Head of caudate nucleus (tissue), 42 donors: ENCODE measurements around the gene RIGI.
"Not testable (repeated sequence)": the region's sequence is repeated elsewhere in the genome, so short reads cannot be mapped to it uniquely, and the experiment has no call there.

ENCODE experiments used
- DNase-seq, 42 donors: peaks; one replicate each; pipeline versions ENCODE4 v3.0.0 to v3.0.0-alpha.2; 2020 to 2021; ENCODE audit warnings: mixed read lengths in 7 of 42
- intact Hi-C: fragments of 100-400 bp; cut with DNase I; formaldehyde crosslinking; loops from one replicate; pipeline ENCODE4 v1.15.0; 2022

Gene RIGI

GRCh38 chr9:32543047-32543446 is 17.1 kb upstream of the RIGI start:
- intact Hi-C loops = no loop called here

GRCh38 chr9:32533816-32534215 is 7.8 kb upstream of the RIGI start:
- no peak for DNase-seq
- intact Hi-C loops = no loop called here

More at GRCh38 chr9:32543047-32543446, 17.1 kb upstream of the RIGI start:
- DNase-seq = no peak

- intact Hi-C loops = no loop called here
Observed at GRCh38 chr9:32533336-32533735, 7.3 kb upstream of the RIGI start.

GRCh38 chr9:32526707-32527048 is 682 bp upstream of the RIGI start:
- DNase-seq = no peak
- intact Hi-C loops = loop anchor here (10.0 kb wide), 1 partner anchor 142 kb away; the partner anchor contains the start of gene ACO1

More at GRCh38 chr9:32533336-32533735, 7.3 kb upstream of the RIGI start:
- no peak for DNase-seq

- DNase-seq = peak in 2 of 42 donors; percentile 4 to 12
- intact Hi-C loops = loop anchor here (10.0 kb wide), 1 partner anchor 141 kb away; the partner anchor contains the start of gene ACO1
Observed at GRCh38 chr9:32525709-32526030, 326 bp downstream of the RIGI start.

- DNase-seq = peak in 4 of 42 donors; percentile 6 to 52 (median 30)
- intact Hi-C loops = loop anchor here (10.0 kb wide), 1 partner anchor 140 kb away; the partner anchor contains the start of gene ACO1
Observed at GRCh38 chr9:32524892-32525708, 896 bp downstream of the RIGI start.

GRCh38 chr9:32524558-32524891 is 1.5 kb downstream of the RIGI start:
- intact Hi-C loops = loop anchor here (10.0 kb wide), 1 partner anchor 140 kb away; the partner anchor contains the start of gene ACO1
- not testable (repeated sequence) for DNase-seq

- intact Hi-C loops = loop anchor here (10.0 kb wide), 1 partner anchor 139 kb away; the partner anchor contains the start of gene ACO1
- no peak for DNase-seq
Observed at GRCh38 chr9:32523910-32524309, 2.1 kb downstream of the RIGI start.

GRCh38 chr9:32518276-32518675 is 7.7 kb downstream of the RIGI start:
- intact Hi-C loops = no loop called here

GRCh38 chr9:32516241-32516640 is 9.8 kb downstream of the RIGI start:
- intact Hi-C loops = no loop called here
- DNase-seq = no peak

More at GRCh38 chr9:32518276-32518675, 7.7 kb downstream of the RIGI start:
- no peak for DNase-seq

GRCh38 chr9:32508728-32509127 is 17.3 kb downstream of the RIGI start:
- no peak for DNase-seq
- intact Hi-C loops = no loop called here

GRCh38 chr9:32503008-32503407 is 23.0 kb downstream of the RIGI start:
- intact Hi-C loops = no loop called here
- DNase-seq = no peak

- no peak for DNase-seq
- intact Hi-C loops = no loop called here
Observed at GRCh38 chr9:32502464-32502863, 23.5 kb downstream of the RIGI start.

- intact Hi-C loops = no loop called here
- no peak for DNase-seq
Observed at GRCh38 chr9:32501868-32502267, 24.1 kb downstream of the RIGI start.

GRCh38 chr9:32500768-32501167 is 25.2 kb downstream of the RIGI start:
- intact Hi-C loops = no loop called here
- DNase-seq = no peak

GRCh38 chr9:32497921-32498320 is 28.1 kb downstream of the RIGI start:
- intact Hi-C loops = no loop called here
- no peak for DNase-seq

GRCh38 chr9:32490601-32491000 is 35.4 kb downstream of the RIGI start:
- intact Hi-C loops = no loop called here
- DNase-seq = no peak

- DNase-seq = no peak
- intact Hi-C loops = no loop called here
Observed at GRCh38 chr9:32487981-32488380, 38.0 kb downstream of the RIGI start.

GRCh38 chr9:32486839-32487562 is 39.0 kb downstream of the RIGI start:
- intact Hi-C loops = no loop called here
- DNase-seq = no peak

GRCh38 chr9:32483343-32483742 is 42.7 kb downstream of the RIGI start:
- DNase-seq = no peak
- intact Hi-C loops = no loop called here
